ENCODE data around the gene TOP3B. TPM values are rescaled to one million over a fixed set of nuclear protein-coding genes. Genes with fewer than 3 reads are reported as not detected.

TOP3B gene
- total and polyA plus RNA-seq, 10 of the 15 experiments (the other 5 are each of a cell fraction or from before 2014, with no cell fraction given), result 0.60 to 47.3 (median 33.7) TPM

GRCh38 chr22:21946262-21946925 lies 36.2 kb downstream of the TOP3B start:
- no TSS peak for BruUV-seq (replicated peaks)
- Histone ChIP-seq H3K4me1 (ENCODE audit: control insufficient read depth, insufficient read depth, low read length) (peaks cover 3% of the 10 kb centered on the region; the same call in 1 of the 2 replicates), H3K27me3 (replicated peaks in 1 of 2; ENCODE audit: control insufficient read depth in 2 of 2, insufficient read depth in 2 of 2, low read length in 1 of 2) (no peaks in the 10 kb centered on the region), H3K79me2 (ENCODE audit: control insufficient read depth, insufficient read depth, low read length) (no peaks in the 10 kb centered on the region), H3K9me3 (replicated peaks; ENCODE audit: control insufficient read depth, insufficient read depth, low read length) (no peaks in the 10 kb centered on the region), H3K36me3 (ENCODE audit: control insufficient read depth in 2 of 2, insufficient read depth in 2 of 2, low read length in 1 of 2) (no peaks in the 10 kb centered on the region), H2AFZ (ENCODE audit: control insufficient read depth, low read depth, low read length) (no peak overlapping the region), H3K4me3 (no peak overlapping the region), H4K20me1 (ENCODE audit: control insufficient read depth, insufficient read depth) (no peaks in the 10 kb centered on the region), H3K4me2 (ENCODE audit: control insufficient read depth, insufficient read depth) (no peak overlapping the region), H3K27ac (ENCODE audit: control insufficient read depth, insufficient read depth) (no peak overlapping the region), H3K9ac (ENCODE audit: control insufficient read depth, insufficient read depth, low read length) (no peak overlapping the region)
- in situ Hi-C loops (cut with MboI), result loop anchor here (5.0 kb wide), 1 partner anchor 234 kb away; no protein-coding TSS in a partner anchor
- DNase-seq (ENCODE audit: low read depth, low spot score), result no peak
- CTCF ChIA-PET, result no interaction called here
- intact Hi-C loops (cut with micrococcal nuclease; ENCODE audit: unreplicated experiment), result no loop called here
- 63% methylated on average over 12 of the region's 12 CpGs for WGBS (ENCODE audit: insufficient coverage, insufficient replicate concordance, low lambda C conversion rate, missing lambda C conversion rate)
- FAIRE-seq, result no peak
- POLR2A ChIA-PET, result no interaction called here
- TF ChIP-seq NBN (IDR thresholded peaks at IDR 0.05), result no peak
- no peak for TF ChIP-seq NFXL1 (IDR thresholded peaks at IDR 0.05; ENCODE audit: borderline replicate concordance)
- no peak for TF ChIP-seq IRF4 (IDR thresholded peaks at IDR 0.05; ENCODE audit: low read depth, low read length)
- no peak for TF ChIP-seq FOS (IDR thresholded peaks at IDR 0.05; ENCODE audit: borderline replicate concordance, extremely low read depth, insufficient read length)
- TF ChIP-seq IKZF2 (IDR thresholded peaks at IDR 0.05), result no peak
- TF ChIP-seq MEF2B (IDR thresholded peaks at IDR 0.05; ENCODE audit: partially characterized antibody, poor library complexity, severe bottlenecking), result no peak
- no peak for TF ChIP-seq SMAD5 (IDR thresholded peaks at IDR 0.05; ENCODE audit: low read depth)
- no peak for TF ChIP-seq YBX1 (IDR thresholded peaks at IDR 0.05)
- no peak for TF ChIP-seq CBX3 (IDR thresholded peaks at IDR 0.05; ENCODE audit: borderline replicate concordance, low read depth)
- RAD21 ChIA-PET (ENCODE audit: unreplicated experiment), result no interaction called here
- ATAC-seq, result no peak
- SMC1A ChIA-PET (ENCODE audit: uncharacterized antibody, unreplicated experiment), result no interaction called here
